GM12892 (cell line): Measurements from ENCODE around the gene PREX1.

Experiments
- DNase-seq: peaks from one replicate; pipeline ENCODE4 v3.0.0; 2011; ENCODE audit not compliant: insufficient read length
- FAIRE-seq: peaks from 2 replicates; lab custom pipeline; 2011; peaks lifted over from hg19 to GRCh38; lab: Jason Lieb, UNC
- POLR2A ChIP-seq: IDR thresholded peaks from 2 replicates; pipeline ENCODE4 v1.6.1; 2011; ENCODE audit warnings: low read depth, low read length, control low read depth
- POLR2AphosphoS5 ChIP-seq: IDR thresholded peaks from 2 replicates; pipeline ENCODE4 v1.6.1; 2011; ENCODE audit warnings: low read depth, low read length, control low read depth
- TAF1 ChIP-seq: IDR thresholded peaks from 2 replicates; pipeline ENCODE4 v1.6.1; 2011; ENCODE audit warnings: low read depth, mild to moderate bottlenecking, control low read depth, low read length, borderline replicate concordance

Gene PREX1

GRCh38 chr20:48630342-48631075 is 197.3 kb downstream of the PREX1 start:
- no peak for TF ChIP-seq POLR2A
- FAIRE-seq, result no peak
- DNase-seq, result no peak

GRCh38 chr20:48629960-48630315 is 197.9 kb downstream of the PREX1 start:
- TF ChIP-seq POLR2AphosphoS5 (no peak), TAF1 (no peak), POLR2A (no peak)
- no peak for FAIRE-seq
- DNase-seq, result no peak

DNA sequence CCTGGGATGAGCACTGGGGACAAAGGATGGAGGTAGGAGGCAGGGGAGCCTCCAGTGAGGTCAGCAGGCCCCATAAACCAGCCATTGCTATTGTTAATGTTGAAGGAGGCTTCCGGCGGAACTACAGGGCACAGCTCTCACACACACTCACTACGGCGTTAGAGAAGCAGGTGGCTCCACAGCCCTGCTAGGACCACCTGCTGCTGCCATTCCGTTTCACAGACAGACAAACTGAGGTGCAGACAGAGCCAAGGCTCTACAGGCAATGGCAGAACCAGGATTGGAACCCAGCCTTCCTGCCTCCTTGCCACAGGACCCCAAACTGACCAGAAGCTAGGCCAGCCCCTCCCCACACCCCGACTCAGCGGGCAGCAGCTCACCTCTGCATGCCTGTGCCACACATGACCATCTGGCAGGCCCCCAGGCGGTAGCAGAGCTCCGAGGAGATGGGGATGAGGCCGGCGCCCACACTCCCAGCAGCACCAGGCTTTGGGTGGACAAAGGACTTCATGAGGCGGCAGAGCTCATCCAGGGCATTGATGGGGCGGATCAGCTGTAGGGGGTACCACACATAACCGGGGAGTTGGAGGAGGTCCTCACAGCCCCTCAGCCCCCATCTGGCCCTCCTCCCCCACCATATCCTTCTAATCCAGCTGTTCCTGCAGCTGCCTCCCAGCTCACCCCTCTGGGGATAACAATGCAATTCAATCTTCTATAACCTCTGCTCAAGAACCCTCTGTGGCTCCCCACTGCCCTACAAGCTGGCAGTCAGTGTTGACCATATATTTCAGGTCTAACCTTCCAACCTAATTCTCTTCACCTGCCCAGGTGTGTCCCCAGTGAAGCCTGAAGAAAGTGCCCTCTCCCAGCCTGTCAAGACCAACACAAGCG is 198.5 kb downstream of the PREX1 start:
- DNase-seq (no peak), FAIRE-seq (no peak)
- TF ChIP-seq TAF1 (no peak), POLR2A (no peak), POLR2AphosphoS5 (no peak)

DNA sequence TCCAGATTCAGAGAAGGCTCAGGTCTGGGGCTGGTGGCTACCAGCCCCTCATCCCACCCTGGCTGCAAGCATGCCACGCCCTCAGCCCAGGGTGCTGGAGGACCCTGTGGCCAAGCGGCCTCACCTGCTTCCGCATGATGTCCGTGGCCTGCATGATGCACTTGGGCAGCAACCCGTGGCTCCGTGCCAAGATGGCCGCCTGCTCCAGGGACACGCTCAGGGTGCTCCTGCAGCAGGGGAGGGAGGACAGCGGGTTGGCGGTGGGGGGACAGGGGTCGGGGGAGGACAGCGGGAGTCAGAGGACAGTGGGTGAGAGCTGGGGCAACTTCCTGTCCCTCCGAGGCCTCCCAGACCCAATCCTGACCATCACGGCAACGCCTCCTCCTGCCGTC is 200.1 kb downstream of the PREX1 start:
- no peak for TF ChIP-seq TAF1
- TF ChIP-seq POLR2AphosphoS5, result no peak
- TF ChIP-seq POLR2A, result no peak
- DNase-seq (no peak), FAIRE-seq (no peak)

- FAIRE-seq, result no peak
- TF ChIP-seq TAF1 (no peak), POLR2AphosphoS5 (no peak), POLR2A (no peak)
- no peak for DNase-seq
Measured at GRCh38 chr20:48626938-48627736, 200.7 kb downstream of the PREX1 start.

GRCh38 chr20:48626226-48626937 is 201.4 kb downstream of the PREX1 start:
- TF ChIP-seq TAF1 (no peak), POLR2AphosphoS5 (no peak), POLR2A (no peak)
- DNase-seq (no peak), FAIRE-seq (no peak)

- TF ChIP-seq POLR2AphosphoS5, result no peak
- no peak for TF ChIP-seq POLR2A
- no peak for TF ChIP-seq TAF1
- no peak for DNase-seq
- FAIRE-seq, result no peak
Measured at GRCh38 chr20:48625136-48625900, 202.5 kb downstream of the PREX1 start.

DNA sequence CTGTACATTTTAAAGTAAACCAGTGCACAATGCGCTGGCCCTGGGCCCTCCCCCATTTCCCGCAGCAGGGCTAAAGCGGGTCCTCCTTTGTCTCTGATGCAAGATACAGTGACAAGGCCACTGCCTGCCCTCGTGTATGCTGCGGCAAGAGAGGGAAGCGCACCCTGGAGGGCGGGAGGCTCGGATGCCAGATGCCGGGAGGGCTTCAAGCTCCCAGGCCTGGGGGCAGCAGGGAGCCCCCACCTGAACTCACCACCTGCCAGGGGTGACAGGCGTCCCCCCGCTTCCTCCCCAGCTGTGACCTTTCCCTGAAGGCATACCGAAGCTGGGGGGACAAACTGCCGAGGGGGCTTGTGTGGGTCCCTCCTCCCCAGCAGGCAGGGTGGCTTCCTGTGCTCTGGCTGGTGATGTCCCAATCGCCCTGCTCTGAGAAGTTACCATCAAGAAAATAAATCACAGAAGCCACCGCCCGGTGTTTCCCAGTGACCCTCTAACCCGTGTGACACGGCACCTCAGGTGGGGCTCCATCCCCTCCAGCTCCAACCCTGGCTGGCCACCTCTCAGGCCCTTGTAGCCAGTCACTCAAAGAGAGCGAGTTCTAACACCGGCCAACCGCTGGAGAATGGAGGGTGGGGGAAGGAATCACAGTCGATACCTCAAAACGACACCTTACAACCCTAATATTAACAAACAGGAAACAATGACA is 203.3 kb downstream of the PREX1 start:
- FAIRE-seq (no peak), DNase-seq (no peak)
- no peak for TF ChIP-seq POLR2AphosphoS5
- TF ChIP-seq TAF1, result no peak
- no peak for TF ChIP-seq POLR2A

DNA sequence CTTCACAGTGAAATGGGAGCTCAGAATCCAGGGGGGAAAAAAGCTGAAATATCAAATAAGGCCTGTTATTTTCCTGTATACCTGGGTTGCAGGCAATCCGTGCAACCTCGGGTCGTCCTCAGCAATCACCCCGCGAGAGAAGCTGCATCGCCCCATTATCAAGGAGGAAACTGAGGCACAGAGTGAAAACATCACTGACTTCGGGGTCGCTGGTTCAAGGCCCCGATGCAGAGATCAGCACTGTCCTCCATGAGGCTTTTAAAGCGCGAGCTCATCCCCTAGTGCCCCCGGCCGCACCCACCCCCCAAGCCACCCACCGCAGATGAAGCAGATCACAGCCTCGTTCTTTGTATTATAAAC is 203.9 kb downstream of the PREX1 start:
- DNase-seq (no peak), FAIRE-seq (no peak)
- no peak for TF ChIP-seq TAF1
- no peak for TF ChIP-seq POLR2AphosphoS5
- TF ChIP-seq POLR2A, result no peak

DNA sequence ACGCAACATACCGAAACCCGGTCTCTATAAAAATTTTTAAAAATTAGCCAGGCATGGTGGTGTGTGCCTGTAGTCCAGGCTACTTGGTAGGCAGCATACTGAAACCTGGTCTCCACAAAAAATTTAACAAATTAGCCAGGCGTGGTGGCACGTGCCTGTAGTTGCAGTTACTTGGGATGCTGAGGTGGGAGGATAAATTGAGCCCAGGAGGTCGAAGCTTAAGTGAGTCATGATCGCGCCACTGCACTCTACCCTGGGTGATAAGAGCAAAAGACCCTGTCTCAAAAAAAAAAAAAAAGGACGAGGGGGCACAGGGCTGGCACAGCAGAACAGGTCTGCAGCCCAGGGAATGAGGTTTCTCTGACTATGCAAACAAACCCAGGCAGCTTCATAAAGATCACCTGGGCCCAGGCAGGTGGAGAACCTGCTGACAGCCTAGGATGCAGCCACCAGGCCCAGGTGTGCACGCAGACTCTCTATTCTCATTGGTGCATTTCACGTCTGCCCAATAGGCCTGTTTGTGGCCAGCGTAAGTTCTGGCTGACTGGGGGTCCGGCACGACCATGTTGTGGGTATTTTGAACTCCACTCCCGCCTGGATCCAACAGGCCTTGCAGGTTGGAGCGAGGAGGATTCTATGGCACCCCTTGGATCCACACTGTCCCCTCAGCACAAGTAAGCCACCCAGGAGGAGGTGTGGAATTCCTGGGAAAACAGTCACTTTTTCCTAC is 204.5 kb downstream of the PREX1 start:
- FAIRE-seq, result no peak
- TF ChIP-seq POLR2AphosphoS5, result no peak
- no peak for TF ChIP-seq POLR2A
- no peak for TF ChIP-seq TAF1
- no peak for DNase-seq
